ENCODE measurements around the gene MOCS1. TPM values are rescaled to one million over a fixed set of nuclear protein-coding genes. Genes with fewer than 3 reads are reported as not detected.

Gene MOCS1
- total and polyA plus RNA-seq, 2 experiments from 2014 or later: 17.2 to 28.1 TPM

- no peaks in the 10 kb centered on the region for H3K27me3 ChIP-seq (ENCODE audit: insufficient read depth)
- no peaks in the 10 kb centered on the region for H3K27me3 Mint-ChIP-seq (ENCODE audit: insufficient read depth, low read depth, poor library complexity)
- no peak overlapping the region for H3K4me3 Mint-ChIP-seq
- H3K9me2 ChIP-seq (ENCODE audit: insufficient read depth): peaks cover 11% of the 10 kb centered on the region; the same call in 1 of the 2 replicates
- peaks cover 9% of the 10 kb centered on the region; the same call in 2 of the 3 replicates for H3K4me1 Mint-ChIP-seq
- no peak overlapping the region for H3K27ac Mint-ChIP-seq
- DNase-seq (ENCODE audit: low spot score): no peak
- no peaks in the 10 kb centered on the region for H3K4me1 ChIP-seq (ENCODE audit: insufficient read depth)
- no peak overlapping the region for H2AFZ ChIP-seq
- no peaks in the 10 kb centered on the region for H3K36me3 ChIP-seq (ENCODE audit: insufficient read depth)
- no peaks in the 10 kb centered on the region for H3F3A ChIP-seq (replicated peaks; ENCODE audit: low read depth)
- no peaks in the 10 kb centered on the region for H3K79me2 ChIP-seq (replicated peaks; ENCODE audit: insufficient read depth)
- no peak overlapping the region for H3K27ac ChIP-seq (ENCODE audit: low read depth)
- no peak for ATAC-seq
- TF ChIP-seq, protein P1, sequence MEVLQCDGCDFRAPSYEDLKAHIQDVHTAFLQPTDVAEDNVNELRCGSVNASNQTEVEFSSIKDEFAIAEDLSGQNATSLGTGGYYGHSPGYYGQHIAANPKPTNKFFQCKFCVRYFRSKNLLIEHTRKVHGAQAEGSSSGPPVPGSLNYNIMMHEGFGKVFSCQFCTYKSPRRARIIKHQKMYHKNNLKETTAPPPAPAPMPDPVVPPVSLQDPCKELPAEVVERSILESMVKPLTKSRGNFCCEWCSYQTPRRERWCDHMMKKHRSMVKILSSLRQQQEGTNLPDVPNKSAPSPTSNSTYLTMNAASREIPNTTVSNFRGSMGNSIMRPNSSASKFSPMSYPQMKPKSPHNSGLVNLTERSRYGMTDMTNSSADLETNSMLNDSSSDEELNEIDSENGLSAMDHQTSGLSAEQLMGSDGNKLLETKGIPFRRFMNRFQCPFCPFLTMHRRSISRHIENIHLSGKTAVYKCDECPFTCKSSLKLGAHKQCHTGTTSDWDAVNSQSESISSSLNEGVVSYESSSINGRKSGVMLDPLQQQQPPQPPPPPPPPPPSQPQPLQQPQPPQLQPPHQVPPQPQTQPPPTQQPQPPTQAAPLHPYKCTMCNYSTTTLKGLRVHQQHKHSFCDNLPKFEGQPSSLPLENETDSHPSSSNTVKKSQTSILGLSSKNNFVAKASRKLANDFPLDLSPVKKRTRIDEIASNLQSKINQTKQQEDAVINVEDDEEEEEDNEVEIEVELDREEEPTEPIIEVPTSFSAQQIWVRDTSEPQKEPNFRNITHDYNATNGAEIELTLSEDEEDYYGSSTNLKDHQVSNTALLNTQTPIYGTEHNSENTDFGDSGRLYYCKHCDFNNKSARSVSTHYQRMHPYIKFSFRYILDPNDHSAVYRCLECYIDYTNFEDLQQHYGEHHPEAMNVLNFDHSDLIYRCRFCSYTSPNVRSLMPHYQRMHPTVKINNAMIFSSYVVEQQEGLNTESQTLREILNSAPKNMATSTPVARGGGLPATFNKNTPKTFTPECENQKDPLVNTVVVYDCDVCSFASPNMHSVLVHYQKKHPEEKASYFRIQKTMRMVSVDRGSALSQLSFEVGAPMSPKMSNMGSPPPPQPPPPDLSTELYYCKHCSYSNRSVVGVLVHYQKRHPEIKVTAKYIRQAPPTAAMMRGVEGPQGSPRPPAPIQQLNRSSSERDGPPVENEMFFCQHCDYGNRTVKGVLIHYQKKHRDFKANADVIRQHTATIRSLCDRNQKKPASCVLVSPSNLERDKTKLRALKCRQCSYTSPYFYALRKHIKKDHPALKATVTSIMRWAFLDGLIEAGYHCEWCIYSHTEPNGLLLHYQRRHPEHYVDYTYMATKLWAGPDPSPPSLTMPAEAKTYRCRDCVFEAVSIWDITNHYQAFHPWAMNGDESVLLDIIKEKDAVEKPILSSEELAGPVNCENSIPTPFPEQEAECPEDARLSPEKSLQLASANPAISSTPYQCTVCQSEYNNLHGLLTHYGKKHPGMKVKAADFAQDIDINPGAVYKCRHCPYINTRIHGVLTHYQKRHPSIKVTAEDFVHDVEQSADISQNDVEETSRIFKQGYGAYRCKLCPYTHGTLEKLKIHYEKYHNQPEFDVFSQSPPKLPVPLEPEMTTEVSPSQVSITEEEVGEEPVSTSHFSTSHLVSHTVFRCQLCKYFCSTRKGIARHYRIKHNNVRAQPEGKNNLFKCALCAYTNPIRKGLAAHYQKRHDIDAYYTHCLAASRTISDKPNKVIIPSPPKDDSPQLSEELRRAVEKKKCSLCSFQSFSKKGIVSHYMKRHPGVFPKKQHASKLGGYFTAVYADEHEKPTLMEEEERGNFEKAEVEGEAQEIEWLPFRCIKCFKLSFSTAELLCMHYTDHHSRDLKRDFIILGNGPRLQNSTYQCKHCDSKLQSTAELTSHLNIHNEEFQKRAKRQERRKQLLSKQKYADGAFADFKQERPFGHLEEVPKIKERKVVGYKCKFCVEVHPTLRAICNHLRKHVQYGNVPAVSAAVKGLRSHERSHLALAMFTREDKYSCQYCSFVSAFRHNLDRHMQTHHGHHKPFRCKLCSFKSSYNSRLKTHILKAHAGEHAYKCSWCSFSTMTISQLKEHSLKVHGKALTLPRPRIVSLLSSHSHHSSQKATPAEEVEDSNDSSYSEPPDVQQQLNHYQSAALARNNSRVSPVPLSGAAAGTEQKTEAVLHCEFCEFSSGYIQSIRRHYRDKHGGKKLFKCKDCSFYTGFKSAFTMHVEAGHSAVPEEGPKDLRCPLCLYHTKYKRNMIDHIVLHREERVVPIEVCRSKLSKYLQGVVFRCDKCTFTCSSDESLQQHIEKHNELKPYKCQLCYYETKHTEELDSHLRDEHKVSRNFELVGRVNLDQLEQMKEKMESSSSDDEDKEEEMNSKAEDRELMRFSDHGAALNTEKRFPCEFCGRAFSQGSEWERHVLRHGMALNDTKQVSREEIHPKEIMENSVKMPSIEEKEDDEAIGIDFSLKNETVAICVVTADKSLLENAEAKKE (CRISPR knock-in tag; IDR thresholded peaks at IDR 0.05): no peak
- no peak for TF ChIP-seq CREB1 (CRISPR knock-in tag; IDR thresholded peaks at IDR 0.05; ENCODE audit: low read depth)
- TF ChIP-seq STAT1 (IDR thresholded peaks at IDR 0.05; ENCODE audit: unreplicated experiment): no peak
- no peak overlapping the region for H3K4me3 ChIP-seq
- no peaks in the 10 kb centered on the region for H3K36me3 Mint-ChIP-seq (ENCODE audit: low read depth)
- no peak overlapping the region for H3K4me2 ChIP-seq
- H3K9me3 Mint-ChIP-seq: no peaks in the 10 kb centered on the region
- no peaks in the 10 kb centered on the region for H4K20me1 ChIP-seq (replicated peaks; ENCODE audit: insufficient read depth)
Observed at GRCh38 chr6:39984051-39984450, 49.8 kb upstream of the MOCS1 start.

GRCh38 chr6:39983193-39983592, 48.9 kb upstream of the MOCS1 start:
- Histone ChIP-seq H3K9me2 (ENCODE audit: insufficient read depth) (peaks cover 11% of the 10 kb centered on the region; the same call in 1 of the 2 replicates), H3F3A (replicated peaks; ENCODE audit: low read depth) (no peaks in the 10 kb centered on the region), H2AFZ (no peak overlapping the region), H3K4me1 (ENCODE audit: insufficient read depth) (no peaks in the 10 kb centered on the region), H3K4me3 (no peak overlapping the region), H3K27ac (ENCODE audit: low read depth) (no peak overlapping the region), H3K27me3 (ENCODE audit: insufficient read depth) (no peaks in the 10 kb centered on the region), H3K79me2 (replicated peaks; ENCODE audit: insufficient read depth) (no peaks in the 10 kb centered on the region), H4K20me1 (replicated peaks; ENCODE audit: insufficient read depth) (no peaks in the 10 kb centered on the region), H3K36me3 (ENCODE audit: insufficient read depth) (no peaks in the 10 kb centered on the region), H3K4me2 (no peak overlapping the region)
- Mint-ChIP-seq H3K27ac (no peak overlapping the region), H3K4me1 (peaks cover 9% of the 10 kb centered on the region; the same call in 2 of the 3 replicates), H3K27me3 (ENCODE audit: insufficient read depth, low read depth, poor library complexity) (peaks cover 4% of the 10 kb centered on the region), H3K9me3 (no peaks in the 10 kb centered on the region), H3K4me3 (no peak overlapping the region), H3K36me3 (ENCODE audit: low read depth) (no peaks in the 10 kb centered on the region)
- DNase-seq (ENCODE audit: low spot score): no peak
- no peak for ATAC-seq
- TF ChIP-seq POLR2AphosphoS5 (IDR thresholded peaks at IDR 0.05; ENCODE audit: low read depth): no peak
- TF ChIP-seq, protein P1 (CRISPR knock-in tag; IDR thresholded peaks at IDR 0.05): no peak
- TF ChIP-seq NANOG (IDR thresholded peaks at IDR 0.05; ENCODE audit: borderline replicate concordance): no peak
- TF ChIP-seq ZNF114 (CRISPR knock-in tag; IDR thresholded peaks at IDR 0.05): no peak
- no peak for TF ChIP-seq JUNB (IDR thresholded peaks at IDR 0.05; ENCODE audit: unreplicated experiment)
